B cell (primary cell): ENCODE measurements around the gene IL17B. TPM values are rescaled to one million over a fixed set of nuclear protein-coding genes. Genes with fewer than 3 reads are reported as not detected.

Source experiments
- ATAC-seq: fragments of 200-7000 bp; cut with Tn5 transposase; one replicate; pipeline ENCODE4 v1.10.0; 2021; ENCODE audit warnings: low read depth, mild to moderate bottlenecking, moderate number of reproducible peaks, moderate library complexity
- CTCF ChIA-PET: fragments of 350-600 bp; sonication (Branson Sonifier 250); formaldehyde crosslinking; loops from one replicate; lab custom pipeline; 2021; ENCODE audit warnings: antibody characterized with exemption, inconsistent platforms; lab: Charles Lee
- POLR2A ChIA-PET: fragments of 350-600 bp; sonication (Branson Sonifier 250); formaldehyde crosslinking; loops from one replicate; lab custom pipeline; 2021; ENCODE audit warnings: antibody characterized with exemption; lab: Charles Lee
- DNase-seq: peaks from one replicate; pipeline ENCODE4 v3.0.0; 2013
- H2AFZ ChIP-seq: 2 replicates; pipeline ENCODE4 v1.6.1; 2012; ENCODE audit warnings: mild to moderate bottlenecking, low read depth, low read length; ENCODE audit not compliant: insufficient read depth, poor library complexity, severe bottlenecking
- H3K27ac ChIP-seq, 2 donors: 1 replicate in 1 of 2; 2 replicates in 1 of 2; pipeline ENCODE4 v1.5.1; 2012 to 2013; ENCODE audit warnings: low read length in 2 of 2, mild to moderate bottlenecking in 2 of 2, moderate library complexity in 1 of 2
- H3K27me3 ChIP-seq, 4 experiments: fragments of 200-600 bp in 1 of 4; sonication (generic) in 1 of 4; replicated peaks in 1 of 4; 1 replicate in 2 of 4; 2 replicates in 2 of 4; pipeline versions ENCODE4 v1.6.1 to v1.7.0; 2013 to 2016; ENCODE audit warnings: low read length in 3 of 4, mild to moderate bottlenecking in 2 of 4, mixed read lengths in 1 of 4, moderate library complexity in 1 of 4; ENCODE audit not compliant: insufficient read depth in 4 of 4, control insufficient read depth in 3 of 4; ENCODE audit errors: control extremely low read depth in 1 of 4
- H3K36me3 ChIP-seq, 2 experiments: replicated peaks in 1 of 2; 1 replicate in 1 of 2; 2 replicates in 1 of 2; pipeline versions ENCODE4 v1.6.1 to v1.7.1; 2013; ENCODE audit warnings: low read length in 1 of 2; ENCODE audit not compliant: insufficient read depth in 2 of 2, control insufficient read depth in 1 of 2; ENCODE audit errors: control extremely low read depth in 1 of 2, extremely low read depth in 1 of 2
- H3K4me1 ChIP-seq, 2 donors: fragments of 200-600 bp in 1 of 2; sonication (generic) in 1 of 2; 1 replicate in 1 of 2; 2 replicates in 1 of 2; pipeline versions ENCODE4 v1.5.1 to v1.6.1; 2013 to 2017; ENCODE audit warnings: low read length in 2 of 2; ENCODE audit not compliant: control insufficient read depth in 2 of 2, insufficient read depth in 2 of 2
- H3K4me2 ChIP-seq: replicated peaks from 2 replicates; pipeline ENCODE3; 2012; ENCODE audit warnings: mild to moderate bottlenecking, low read depth, low read length; ENCODE audit not compliant: poor library complexity, severe bottlenecking
- H3K4me3 ChIP-seq, 5 experiments: fragments of 200-600 bp in 1 of 5; sonication (generic) in 1 of 5; 1 replicate in 3 of 5; 2 replicates in 2 of 5; pipeline versions ENCODE4 v1.5.1 to v1.7.0; 2011 to 2016; ENCODE audit warnings: low read length in 4 of 5, mild to moderate bottlenecking in 4 of 5, low read depth in 2 of 5, control low read depth in 1 of 5, moderate library complexity in 1 of 5; ENCODE audit not compliant: insufficient read depth in 1 of 5; ENCODE audit errors: control extremely low read depth in 1 of 5, extremely low read depth in 1 of 5
- H3K79me2 ChIP-seq: fragments of 200-600 bp; sonication (generic); one replicate; pipeline ENCODE4 v1.6.0; 2016; ENCODE audit warnings: low read length; ENCODE audit not compliant: control insufficient read depth, insufficient read depth
- H3K9ac ChIP-seq: fragments of 200-600 bp; sonication (generic); 2 replicates; pipeline ENCODE4 v1.6.1; 2017; ENCODE audit warnings: mild to moderate bottlenecking, low read length, moderate library complexity
- H3K9me3 ChIP-seq, 3 donors: one replicate each; pipeline versions ENCODE4 v1.6.1 to v1.7.1; 2013; ENCODE audit warnings: low read length in 2 of 3; ENCODE audit not compliant: control insufficient read depth in 2 of 3, insufficient read depth in 1 of 3; ENCODE audit errors: control extremely low read depth in 1 of 3
- H4K20me1 ChIP-seq: 2 replicates; pipeline ENCODE4 v1.6.0; 2012; ENCODE audit warnings: mild to moderate bottlenecking, low read length; ENCODE audit not compliant: insufficient read depth, control insufficient read depth, poor library complexity, severe bottlenecking
- H3K27ac Mint-ChIP-seq: one replicate; pipeline ENCODE4 v1.8.0; 2021; ENCODE audit warnings: mixed read lengths
- H3K27me3 Mint-ChIP-seq: one replicate; pipeline ENCODE4 v1.8.0; 2021; ENCODE audit warnings: mixed read lengths
- H3K4me1 Mint-ChIP-seq: one replicate; pipeline ENCODE4 v1.8.0; 2021; ENCODE audit warnings: mixed read lengths
- H3K4me3 Mint-ChIP-seq: one replicate; pipeline ENCODE4 v1.8.0; 2021; ENCODE audit warnings: mixed read lengths
- H3K9me3 Mint-ChIP-seq: one replicate; pipeline ENCODE4 v1.8.0; 2022; ENCODE audit warnings: mixed read lengths; ENCODE audit not compliant: insufficient read depth
- EZH2 ChIP-seq: IDR thresholded peaks from 2 replicates; pipeline ENCODE4 v1.6.1; 2012; ENCODE audit warnings: borderline replicate concordance, low read depth, mild to moderate bottlenecking, moderate library complexity, low read length; ENCODE audit not compliant: insufficient read depth, poor library complexity, severe bottlenecking
- WGBS: methylation state at CpG from one replicate; pipeline ENCODE4 v1.1.5; 2013; ENCODE audit warnings: missing lambda C conversion rate; ENCODE audit not compliant: insufficient coverage; 5-methylcytosine and 5-hydroxymethylcytosine counted together
- intact Hi-C: fragments of 100-400 bp; cut with micrococcal nuclease; formaldehyde crosslinking; loops from one replicate; pipeline ENCODE4 v1.10.0; 2022
- polyA plus RNA-seq: library from polyadenylated mRNA; depleted of rRNA; stranded (reverse); fragments of >200 nt; gene quantifications from 2 replicates; pipeline ENCODE4 v1.2.3, GENCODE V29; 2012
- total RNA-seq, 2 donors: library from RNA; stranded (reverse); fragments of 120-200 nt in 1 of 2; gene quantifications; 1 replicate in 1 of 2; 2 replicates in 1 of 2; pipeline versions ENCODE4 v1.2.3 to v1.2.4, GENCODE V29; 2013 to 2022
- TF ChIP-seq, protein P1 (sequence below): fragments of 200-600 bp; IDR thresholded peaks from one replicate; pipeline ENCODE4 v1.8.0; 2022; ENCODE audit warnings: antibody characterized with exemption, mild to moderate bottlenecking

IL17B gene
- total and polyA plus RNA-seq, 2 donors (not counting 1 experiment from before 2014, with no cell fraction given): not detected

DNA sequence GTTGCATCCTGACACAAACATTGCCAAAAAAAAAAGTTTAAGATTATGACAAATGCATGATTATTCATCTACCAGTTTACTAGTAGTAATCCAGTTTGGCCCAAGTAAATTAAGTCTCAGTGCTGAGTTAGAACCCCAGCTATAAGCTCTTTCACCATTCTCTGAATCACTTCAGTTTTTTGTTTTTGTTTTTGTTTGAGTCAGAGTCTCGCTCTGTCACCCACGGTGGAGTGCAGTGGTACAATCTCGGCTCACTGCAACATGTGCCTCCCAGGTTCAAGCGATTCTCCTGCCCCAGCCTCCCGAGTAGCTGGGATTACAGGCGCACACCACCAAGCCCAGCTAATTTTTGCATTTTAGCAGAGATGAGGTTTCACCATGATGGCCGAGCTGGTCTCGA is 22.7 kb downstream of the IL17B start:
- no peak overlapping the region for H3K4me2 ChIP-seq
- Mint-ChIP-seq H3K27me3 (no peaks in the 10 kb centered on the region), H3K27ac (no peak overlapping the region), H3K4me1 (peaks cover 18% of the 10 kb centered on the region), H3K9me3 (no peaks in the 10 kb centered on the region), H3K4me3 (no peak overlapping the region)
- ATAC-seq: no peak
- peaks cover 12 to 15% of the 10 kb centered on the region in 2 donors for H3K4me1 ChIP-seq
- H2AFZ ChIP-seq: no peak overlapping the region
- WGBS: 81% methylated on average over 8 of the region's 8 CpGs
- H3K36me3 ChIP-seq: peaks cover 6 to 24% of the 10 kb centered on the region in 2 experiments
- no peak overlapping the region for H3K9ac ChIP-seq
- no peak overlapping the region for H3K4me3 ChIP-seq
- H3K79me2 ChIP-seq: peaks cover 27% of the 10 kb centered on the region
- no peaks in the 10 kb centered on the region for H4K20me1 ChIP-seq
- CTCF ChIA-PET: interaction anchor here (0.6 to 3.5 kb wide), 4 partner anchors 9 to 209 kb away, joined by 3 to 14 read pairs (median 8); no protein-coding TSS in a partner anchor
- intact Hi-C loops: loop anchor here (5.0 to 10.0 kb wide), 4 partner anchors 376 to 974 kb away; partner anchors contain the start of genes FBXO38 and PPARGC1B
- POLR2A ChIA-PET: no interaction called here
- no peaks in the 10 kb centered on the region for H3K27me3 ChIP-seq
- DNase-seq: no peak
- TF ChIP-seq EZH2: no peak
- TF ChIP-seq, protein P1, sequence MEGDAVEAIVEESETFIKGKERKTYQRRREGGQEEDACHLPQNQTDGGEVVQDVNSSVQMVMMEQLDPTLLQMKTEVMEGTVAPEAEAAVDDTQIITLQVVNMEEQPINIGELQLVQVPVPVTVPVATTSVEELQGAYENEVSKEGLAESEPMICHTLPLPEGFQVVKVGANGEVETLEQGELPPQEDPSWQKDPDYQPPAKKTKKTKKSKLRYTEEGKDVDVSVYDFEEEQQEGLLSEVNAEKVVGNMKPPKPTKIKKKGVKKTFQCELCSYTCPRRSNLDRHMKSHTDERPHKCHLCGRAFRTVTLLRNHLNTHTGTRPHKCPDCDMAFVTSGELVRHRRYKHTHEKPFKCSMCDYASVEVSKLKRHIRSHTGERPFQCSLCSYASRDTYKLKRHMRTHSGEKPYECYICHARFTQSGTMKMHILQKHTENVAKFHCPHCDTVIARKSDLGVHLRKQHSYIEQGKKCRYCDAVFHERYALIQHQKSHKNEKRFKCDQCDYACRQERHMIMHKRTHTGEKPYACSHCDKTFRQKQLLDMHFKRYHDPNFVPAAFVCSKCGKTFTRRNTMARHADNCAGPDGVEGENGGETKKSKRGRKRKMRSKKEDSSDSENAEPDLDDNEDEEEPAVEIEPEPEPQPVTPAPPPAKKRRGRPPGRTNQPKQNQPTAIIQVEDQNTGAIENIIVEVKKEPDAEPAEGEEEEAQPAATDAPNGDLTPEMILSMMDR: no peak
- peaks cover 0 to 3% (median 0%) of the 10 kb centered on the region in 3 donors for H3K9me3 ChIP-seq
- H3K27ac ChIP-seq: no peak overlapping the region

DNA sequence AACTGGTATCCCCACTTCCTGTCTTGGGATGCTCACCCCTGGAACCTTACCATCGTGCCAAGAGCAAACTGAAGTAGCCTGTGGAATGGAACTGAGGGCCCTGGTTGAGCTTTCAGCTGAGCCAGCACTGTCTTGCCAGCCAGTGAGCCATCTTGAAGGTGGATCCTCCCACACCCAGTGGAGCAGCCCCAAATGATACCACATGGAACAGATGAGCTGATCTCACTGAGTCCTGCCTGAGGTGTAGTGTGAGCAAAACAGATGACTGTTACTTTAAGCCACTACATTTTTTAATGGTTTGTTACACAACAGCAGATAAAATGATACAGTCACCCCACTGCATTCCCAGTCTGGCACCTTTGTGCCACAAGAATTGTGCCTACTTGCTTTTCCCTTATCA is 23.4 kb downstream of the IL17B start:
- Histone ChIP-seq H3K4me2 (no peak overlapping the region), H3K27me3 (no peaks in the 10 kb centered on the region), H3K9me3 (peaks cover 0 to 3% (median 0%) of the 10 kb centered on the region in 3 donors), H3K27ac (no peak overlapping the region), H3K4me1 (peaks cover 12 to 15% of the 10 kb centered on the region in 2 donors), H2AFZ (no peak overlapping the region), H3K36me3 (peaks cover 6 to 31% of the 10 kb centered on the region in 2 experiments), H4K20me1 (no peaks in the 10 kb centered on the region), H3K79me2 (peaks cover 28% of the 10 kb centered on the region), H3K4me3 (no peak overlapping the region), H3K9ac (no peak overlapping the region)
- Mint-ChIP-seq H3K4me3 (no peak overlapping the region), H3K27me3 (no peaks in the 10 kb centered on the region), H3K27ac (no peak overlapping the region), H3K4me1 (peaks cover 18% of the 10 kb centered on the region), H3K9me3 (no peaks in the 10 kb centered on the region)
- no peak for ATAC-seq
- intact Hi-C loops: loop anchor here (5.0 to 10.0 kb wide), 4 partner anchors 377 to 973 kb away; partner anchors contain the start of genes FBXO38 and PPARGC1B
- no peak for TF ChIP-seq EZH2
- TF ChIP-seq, protein P1: no peak
- no peak for DNase-seq
- ChIA-PET CTCF (interaction anchor here (1.0 to 3.5 kb wide), 6 partner anchors 10 to 209 kb away, joined by 3 to 14 read pairs (median 4); partner anchors contain the start of gene CSNK1A1), POLR2A (interaction anchor here (0.5 kb wide), 1 partner anchor 175 kb away, joined by 3 read pairs; no protein-coding TSS in a partner anchor)
- 100% methylated on average over 1 of the region's 1 CpG for WGBS
